Left renal pelvis (tissue), 4 donors: ENCODE data around the gene TBC1D22A. TPM values are rescaled to one million over a fixed set of nuclear protein-coding genes. Genes with fewer than 3 reads are reported as not detected.
"Not testable (repeated sequence)": the region's sequence is repeated elsewhere in the genome, so short reads cannot be mapped to it uniquely, and the experiment has no call there.

ENCODE experiments used
- DNase-seq, 4 donors: peaks; one replicate each; pipeline ENCODE4 v3.0.0-alpha.2; 2013; ENCODE audit warnings: low read depth in 4 of 4, low spot score in 3 of 4
- polyA plus RNA-seq, 4 donors: library from polyadenylated mRNA; unstranded; fragments of 120-200 nt; gene quantifications; one replicate each; pipeline ENCODE4 v1.2.1, GENCODE V29; 2013; ENCODE audit not compliant: insufficient read length in 4 of 4

The TBC1D22A gene
- polyA plus RNA-seq, 4 donors, result 14.3 to 19.3 (median 15.7) TPM

GRCh38 chr22:47139013-47139789 lies 376.8 kb downstream of the TBC1D22A start:
- DNase-seq, result peak; percentile 18 to 56 (median 42)

GRCh38 chr22:47139790-47140119 lies 377.3 kb downstream of the TBC1D22A start:
- no peak for DNase-seq

- not testable (repeated sequence) for DNase-seq
These were observed 378.5 kb downstream of the TBC1D22A start for GRCh38 chr22:47140975-47141374.

- no peak for DNase-seq
These were observed 380.1 kb downstream of the TBC1D22A start for GRCh38 chr22:47142427-47143046.

GRCh38 chr22:47143249-47143938 lies 380.9 kb downstream of the TBC1D22A start:
- no peak for DNase-seq

- no peak for DNase-seq
These were observed 381.8 kb downstream of the TBC1D22A start for GRCh38 chr22:47144076-47144765.

GRCh38 chr22:47144791-47145425 lies 382.5 kb downstream of the TBC1D22A start:
- DNase-seq, result no peak

GRCh38 chr22:47145883-47146282 lies 383.4 kb downstream of the TBC1D22A start:
- DNase-seq, result no peak

- DNase-seq, result no peak
These were observed 383.9 kb downstream of the TBC1D22A start for GRCh38 chr22:47146391-47146790.

GRCh38 chr22:47146941-47147340 lies 384.5 kb downstream of the TBC1D22A start:
- no peak for DNase-seq

- no peak for DNase-seq
These were observed 385.1 kb downstream of the TBC1D22A start for GRCh38 chr22:47147572-47147971.

GRCh38 chr22:47148510-47148909 lies 386.1 kb downstream of the TBC1D22A start:
- no peak for DNase-seq

GRCh38 chr22:47148956-47149728 lies 386.7 kb downstream of the TBC1D22A start:
- no peak for DNase-seq

GRCh38 chr22:47149976-47150375 lies 387.5 kb downstream of the TBC1D22A start:
- DNase-seq, result no peak

GRCh38 chr22:47150426-47150825 lies 388.0 kb downstream of the TBC1D22A start:
- no peak for DNase-seq

- no peak for DNase-seq
These were observed 388.6 kb downstream of the TBC1D22A start for GRCh38 chr22:47151064-47151463.

GRCh38 chr22:47151490-47151889 lies 389.0 kb downstream of the TBC1D22A start:
- no peak for DNase-seq

GRCh38 chr22:47152236-47152635 lies 389.8 kb downstream of the TBC1D22A start:
- DNase-seq, result no peak

- no peak for DNase-seq
These were observed 390.5 kb downstream of the TBC1D22A start for GRCh38 chr22:47152938-47153337.
